HG03571 (cell line): ENCODE results near the gene STAU1.
"Not testable (repeated sequence)": the region's sequence is repeated elsewhere in the genome, so short reads cannot be mapped to it uniquely, and the experiment has no call there.

Source experiments
- ATAC-seq: cut with Tn5 transposase; IDR thresholded peaks from one replicate; pipeline ENCODE4 v1.9.1; 2021; ENCODE audit not compliant: unreplicated experiment

Gene STAU1, protein sequence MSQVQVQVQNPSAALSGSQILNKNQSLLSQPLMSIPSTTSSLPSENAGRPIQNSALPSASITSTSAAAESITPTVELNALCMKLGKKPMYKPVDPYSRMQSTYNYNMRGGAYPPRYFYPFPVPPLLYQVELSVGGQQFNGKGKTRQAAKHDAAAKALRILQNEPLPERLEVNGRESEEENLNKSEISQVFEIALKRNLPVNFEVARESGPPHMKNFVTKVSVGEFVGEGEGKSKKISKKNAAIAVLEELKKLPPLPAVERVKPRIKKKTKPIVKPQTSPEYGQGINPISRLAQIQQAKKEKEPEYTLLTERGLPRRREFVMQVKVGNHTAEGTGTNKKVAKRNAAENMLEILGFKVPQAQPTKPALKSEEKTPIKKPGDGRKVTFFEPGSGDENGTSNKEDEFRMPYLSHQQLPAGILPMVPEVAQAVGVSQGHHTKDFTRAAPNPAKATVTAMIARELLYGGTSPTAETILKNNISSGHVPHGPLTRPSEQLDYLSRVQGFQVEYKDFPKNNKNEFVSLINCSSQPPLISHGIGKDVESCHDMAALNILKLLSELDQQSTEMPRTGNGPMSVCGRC

DNA sequence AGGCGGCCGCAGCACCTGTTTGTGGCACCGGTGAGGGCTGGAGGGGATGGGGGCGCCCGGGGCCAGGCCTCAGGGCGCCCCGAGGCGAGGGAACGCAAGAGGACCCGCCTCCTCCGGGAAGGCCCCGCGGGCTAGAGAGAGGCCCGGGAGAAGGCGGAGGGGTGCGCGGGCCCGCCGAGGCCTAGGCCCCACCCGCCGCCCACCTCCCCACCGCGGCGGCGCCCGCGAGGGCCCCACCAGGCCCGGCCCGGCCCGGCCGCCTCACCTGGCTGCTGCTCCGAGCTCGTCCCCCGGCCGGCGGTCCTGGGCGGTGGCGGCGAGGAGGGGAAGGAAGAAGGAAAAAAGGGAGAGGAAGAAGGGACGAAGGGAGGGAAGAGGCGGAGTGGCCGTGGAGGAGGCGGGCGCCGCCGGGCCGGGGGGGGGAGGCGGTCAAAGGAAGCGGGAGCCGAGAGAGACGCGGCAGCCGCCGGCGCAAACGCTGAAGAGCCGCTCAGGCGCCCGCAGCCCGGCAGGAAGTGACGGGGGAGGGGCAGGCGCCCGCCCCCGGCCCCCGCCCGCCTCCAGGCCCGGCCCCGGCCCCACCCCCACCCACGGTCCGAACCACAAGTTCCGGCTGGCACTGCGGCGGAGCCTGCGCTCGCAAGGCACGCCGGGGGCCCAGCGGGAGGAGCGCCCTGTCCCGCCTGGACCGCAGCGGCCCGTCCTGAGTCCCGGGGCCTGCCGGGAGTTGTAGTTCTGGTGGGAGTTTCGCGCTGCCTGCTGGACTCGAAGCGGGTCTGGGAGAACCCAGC, at the start of gene STAU1:
TSS of gene STAU1 (minus strand) at position 484 of the 791 bp plus-strand sequence. CDS start 22,133 bp downstream, outside the sequence.
- peak; percentile 79 for ATAC-seq

DNA sequence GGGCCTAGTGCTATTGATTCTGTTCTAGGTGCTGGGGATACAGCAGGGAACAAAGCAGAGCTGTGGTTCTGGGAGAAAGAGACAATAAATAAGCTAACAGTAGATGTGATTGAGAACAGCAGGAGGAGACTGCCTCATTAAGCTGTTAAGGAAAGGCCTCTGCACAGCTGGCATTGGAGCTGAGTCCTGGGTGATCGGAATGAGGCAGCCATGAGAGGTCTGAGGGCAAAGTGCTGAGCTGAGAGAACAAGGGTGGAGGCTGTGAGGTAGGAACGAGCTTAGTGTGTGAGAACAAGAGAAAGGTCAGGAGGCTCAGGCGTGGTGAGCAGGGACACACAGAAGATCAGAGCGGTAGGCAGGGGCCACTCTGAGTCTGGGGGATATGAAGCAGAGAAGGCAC, 49.4 kb upstream of the STAU1 start:
- no peak for ATAC-seq

DNA sequence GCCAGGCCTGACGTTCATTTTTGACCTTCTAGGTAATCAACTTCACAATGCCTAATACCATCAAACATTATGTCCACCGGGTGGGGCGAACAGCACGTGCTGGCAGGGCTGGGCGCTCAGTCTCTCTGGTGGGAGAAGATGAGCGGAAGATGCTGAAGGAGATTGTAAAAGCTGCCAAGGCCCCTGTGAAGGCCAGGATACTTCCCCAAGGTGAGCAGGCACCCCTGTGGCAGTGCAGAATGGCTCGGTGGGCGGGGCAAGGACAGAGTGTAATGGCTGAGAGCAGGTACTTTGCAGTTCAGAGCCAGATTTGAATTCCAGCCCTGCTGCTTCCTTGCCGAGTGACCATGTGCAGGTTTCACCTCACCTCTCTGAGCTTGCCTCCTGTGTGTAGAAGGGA, 48.2 kb upstream of the STAU1 start:
- ATAC-seq, result no peak

DNA sequence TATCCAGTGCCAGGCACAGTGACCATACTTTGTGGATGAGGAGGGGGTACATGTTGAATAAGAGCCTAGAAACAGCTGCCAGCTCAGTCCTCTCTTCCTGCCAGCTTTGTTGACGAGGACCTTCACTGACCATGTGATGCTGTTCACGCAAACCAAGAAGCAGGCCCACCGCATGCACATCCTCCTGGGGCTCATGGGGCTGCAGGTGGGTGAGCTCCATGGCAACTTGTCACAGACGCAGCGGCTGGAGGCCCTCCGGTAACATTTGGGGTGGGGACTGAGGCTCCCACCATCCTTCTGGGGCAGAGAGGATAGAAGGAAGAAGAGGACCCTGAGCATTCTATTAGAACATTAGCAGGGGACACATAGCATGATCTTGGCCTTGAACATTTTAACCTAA, 46.7 kb upstream of the STAU1 start:
- ATAC-seq, result no peak

DNA sequence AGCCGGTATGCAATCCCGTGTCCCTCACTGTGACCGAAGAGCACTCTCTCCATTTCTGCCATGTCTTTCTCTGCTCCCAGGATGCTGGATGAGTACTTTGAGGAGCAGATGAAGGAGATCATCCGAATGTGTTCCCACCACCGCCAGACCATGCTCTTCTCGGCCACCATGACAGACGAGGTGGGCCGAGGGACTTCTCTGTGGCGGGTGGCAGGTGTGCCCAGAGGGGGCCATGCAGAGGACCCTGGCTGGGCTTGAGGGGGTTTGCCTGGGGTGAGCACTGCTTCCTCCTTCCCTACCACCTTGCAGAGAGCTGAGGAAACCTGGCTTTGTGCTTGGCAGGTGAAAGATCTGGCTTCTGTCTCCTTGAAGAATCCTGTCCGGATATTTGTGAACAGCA, 45.1 kb upstream of the STAU1 start:
- ATAC-seq, result no peak

DNA sequence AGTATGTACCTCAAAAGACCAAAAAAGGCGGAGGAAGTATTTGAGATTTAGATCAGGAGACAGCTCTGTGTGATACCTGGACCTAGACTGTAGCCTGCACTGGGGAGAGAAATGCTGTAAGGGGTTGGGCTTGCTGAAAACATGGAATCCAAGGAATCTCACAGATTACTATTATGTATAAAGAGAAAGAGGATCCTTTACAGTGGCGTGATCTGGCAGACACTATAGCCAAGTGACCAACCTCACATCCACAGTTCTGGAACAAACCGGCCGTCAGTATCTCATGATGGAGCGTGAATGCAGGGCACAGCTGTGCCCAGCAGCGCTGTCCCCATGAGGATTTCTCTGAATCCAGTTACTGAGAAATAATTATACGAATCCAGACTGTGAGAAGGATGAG, 43.3 kb upstream of the STAU1 start:
- ATAC-seq, result no peak

DNA sequence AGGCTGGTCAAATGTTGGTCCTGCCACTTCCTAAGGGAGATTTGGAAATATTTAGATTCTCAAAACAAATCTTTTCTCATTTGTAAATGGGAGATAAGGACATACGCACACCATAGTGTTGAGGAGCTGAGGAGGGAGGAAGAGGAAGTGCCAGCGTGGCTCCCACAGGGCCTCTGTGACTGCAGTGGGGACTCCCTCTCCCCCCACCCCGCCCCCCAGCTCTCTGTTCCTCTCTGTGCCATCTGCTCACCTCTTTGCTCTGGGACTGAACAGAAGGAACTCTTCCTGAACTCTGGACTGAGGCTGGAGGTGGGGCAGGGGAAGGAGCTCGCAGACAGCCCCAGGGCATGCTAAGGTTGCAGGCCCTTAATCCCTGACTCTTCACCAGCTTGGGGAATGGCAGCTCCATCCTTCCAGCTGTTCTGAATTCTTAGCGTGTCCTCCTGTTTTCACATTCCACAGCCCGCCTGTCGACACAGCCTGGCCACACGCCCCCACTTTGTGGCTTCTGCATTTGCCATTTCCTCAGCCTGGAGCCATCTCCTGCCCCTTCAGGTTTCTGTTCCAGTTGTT, 42.5 kb upstream of the STAU1 start:
- no peak for ATAC-seq

DNA sequence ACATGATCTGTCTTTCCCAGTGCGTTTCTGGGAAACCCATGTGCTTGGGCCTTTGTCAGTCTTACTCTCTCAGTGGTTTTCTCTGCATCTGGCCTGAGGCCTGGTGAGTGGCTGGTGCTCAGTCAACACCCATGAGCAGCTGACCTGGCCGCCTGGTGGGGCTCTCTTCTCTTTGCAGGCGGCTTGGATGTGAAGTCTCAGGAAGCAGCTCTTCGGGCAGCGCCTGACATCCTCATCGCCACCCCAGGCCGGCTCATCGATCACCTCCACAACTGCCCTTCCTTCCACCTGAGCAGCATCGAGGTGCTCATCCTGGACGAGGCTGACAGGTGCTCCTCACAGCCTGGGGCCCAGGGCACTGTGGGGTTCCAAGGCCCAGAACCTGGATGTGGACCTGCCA, 41.9 kb upstream of the STAU1 start:
- ATAC-seq, result no peak

DNA sequence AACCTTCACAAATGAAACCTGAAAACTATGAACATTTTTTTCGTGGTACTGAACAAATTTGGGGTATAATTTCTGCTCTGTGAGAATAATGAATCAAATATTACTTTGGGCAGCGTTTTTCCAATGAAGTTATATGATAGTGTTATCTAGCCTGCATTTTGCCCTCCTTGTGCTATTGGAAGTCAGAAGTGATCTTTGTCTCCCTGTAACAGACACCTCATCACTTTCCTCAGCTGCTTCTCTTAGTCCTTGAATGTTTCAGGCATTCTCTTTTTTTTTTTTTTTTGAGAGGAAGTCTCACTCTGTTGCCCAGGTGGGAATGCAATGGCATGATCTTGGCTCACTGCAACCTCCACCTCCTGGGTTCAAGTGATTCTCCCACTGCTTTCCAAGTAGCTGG, 41.2 kb upstream of the STAU1 start:
- no peak for ATAC-seq

DNA sequence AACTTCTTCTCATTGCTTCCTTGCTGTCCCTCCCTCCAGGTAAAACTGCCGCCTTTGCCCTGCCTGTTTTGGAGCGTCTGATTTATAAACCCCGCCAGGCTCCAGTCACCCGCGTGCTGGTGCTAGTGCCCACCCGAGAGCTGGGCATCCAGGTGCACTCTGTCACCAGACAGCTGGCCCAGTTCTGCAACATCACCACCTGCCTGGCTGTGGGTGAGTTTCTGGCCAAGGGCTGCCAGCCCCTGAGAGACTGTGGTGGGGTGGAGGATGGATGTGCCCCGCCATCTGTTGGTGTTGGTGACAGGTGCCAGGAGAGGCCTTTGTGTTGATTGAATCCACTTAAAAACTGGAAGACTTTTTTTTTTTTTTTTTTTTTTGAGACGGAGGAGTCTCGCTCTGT, 40.5 kb upstream of the STAU1 start:
- ATAC-seq, result no peak

DNA sequence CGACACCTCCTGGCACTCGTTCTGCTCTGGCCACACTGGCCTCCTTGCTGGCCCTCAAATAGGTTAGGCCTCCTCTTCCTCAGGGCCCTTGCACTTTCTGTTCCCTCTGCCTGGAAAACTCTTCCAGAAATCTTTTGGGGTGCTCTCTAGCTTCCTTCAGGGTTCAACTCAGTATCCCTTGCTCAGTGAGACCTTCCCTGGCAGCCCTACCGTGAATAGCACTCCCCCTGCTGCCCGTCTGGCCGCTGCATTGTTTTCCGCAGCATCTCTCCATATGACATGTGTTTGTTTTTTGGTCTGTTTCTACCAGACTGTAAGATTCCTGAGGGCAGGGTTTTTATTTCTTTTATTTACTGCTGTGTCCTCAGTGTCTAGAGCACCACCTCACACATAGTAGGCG, 37.8 kb upstream of the STAU1 start:
- no peak for ATAC-seq

DNA sequence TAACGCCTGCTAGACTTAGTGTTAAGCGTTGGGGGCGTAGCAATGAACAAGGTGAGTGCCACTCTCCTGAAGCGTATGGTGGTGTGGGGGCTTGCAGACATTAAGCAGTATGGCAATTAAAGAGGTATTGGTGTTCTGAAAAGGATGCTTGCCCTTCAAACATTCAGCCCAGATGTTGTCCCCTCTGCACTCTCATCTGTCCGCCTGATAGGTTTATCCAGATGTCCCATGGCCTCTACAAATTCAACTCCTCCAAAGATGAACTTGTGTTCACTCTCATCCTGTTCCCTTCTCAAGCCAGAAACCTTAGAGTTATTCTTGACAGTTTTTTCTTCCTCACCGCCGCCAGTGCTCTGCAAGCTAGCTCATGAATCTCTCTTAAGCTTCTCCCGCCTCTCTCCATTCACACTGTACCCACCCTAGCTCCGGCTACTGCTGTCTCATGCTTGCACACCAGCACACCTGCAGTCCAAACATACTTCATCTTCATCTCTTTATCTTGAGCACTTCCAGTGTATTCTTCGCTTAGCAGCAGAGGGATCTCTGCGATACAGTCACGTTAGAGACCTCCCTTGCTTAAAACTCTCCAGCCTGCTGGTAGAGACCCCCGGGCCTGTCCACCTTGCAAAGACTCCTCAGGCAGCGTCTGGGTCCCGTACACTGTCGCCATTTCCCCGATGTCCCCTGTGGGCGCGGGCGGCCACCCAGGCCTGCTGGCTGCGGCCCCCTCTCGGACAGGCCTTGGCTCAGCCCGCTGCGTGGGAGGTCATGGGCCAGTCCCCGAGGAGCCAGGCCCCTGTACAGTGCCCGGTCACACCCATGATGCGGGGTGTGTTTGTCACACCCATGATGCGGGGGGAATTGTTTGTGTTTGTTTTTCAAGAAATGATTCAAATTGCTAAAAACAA, 32.0 kb upstream of the STAU1 start:
- no peak for ATAC-seq

DNA sequence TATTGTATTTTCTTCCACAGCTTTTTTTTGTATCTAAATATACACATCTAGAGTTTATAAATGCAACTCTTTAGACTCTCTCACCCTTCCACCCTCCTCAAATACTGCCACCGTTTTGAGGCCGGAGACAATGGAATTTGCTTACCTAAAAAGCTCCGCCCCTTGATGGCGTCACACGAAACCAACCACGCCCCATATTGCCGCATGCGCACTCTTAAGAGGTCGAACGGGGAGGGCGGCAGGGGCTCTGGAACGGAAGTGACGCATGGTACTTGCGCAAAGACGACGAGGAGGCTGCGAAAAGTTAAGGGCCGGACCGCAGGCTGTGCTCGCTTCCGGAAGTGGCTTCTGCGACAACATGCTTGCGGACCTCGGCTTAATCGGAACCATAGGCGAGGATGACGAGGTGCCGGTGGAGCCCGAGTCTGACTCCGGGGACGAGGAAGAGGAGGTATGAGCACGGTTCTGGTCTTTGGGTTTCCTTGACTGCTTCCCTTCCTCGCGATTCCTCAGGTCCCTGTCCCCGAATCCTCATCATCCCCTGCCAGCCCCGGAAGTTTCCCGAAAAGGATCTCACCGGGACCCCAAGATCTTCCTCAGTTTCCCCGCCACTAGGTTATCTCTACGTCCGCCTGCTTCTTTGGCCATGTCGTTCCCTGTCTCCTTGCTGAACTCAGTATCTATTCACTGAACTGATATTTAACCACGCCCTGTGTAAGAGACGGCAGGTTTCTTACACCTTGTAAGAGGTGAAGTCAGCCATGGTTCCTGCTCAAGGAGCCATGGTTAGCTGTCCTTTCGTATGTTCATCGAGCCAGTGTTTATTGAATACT, 31.2 kb upstream of the STAU1 start, which contains the start of gene DDX27:
TSS of gene DDX27 (plus strand) at position 326 of the 833 bp plus-strand sequence. CDS start at position 359, 33 bp downstream.
- ATAC-seq, result peak; percentile 81

DNA sequence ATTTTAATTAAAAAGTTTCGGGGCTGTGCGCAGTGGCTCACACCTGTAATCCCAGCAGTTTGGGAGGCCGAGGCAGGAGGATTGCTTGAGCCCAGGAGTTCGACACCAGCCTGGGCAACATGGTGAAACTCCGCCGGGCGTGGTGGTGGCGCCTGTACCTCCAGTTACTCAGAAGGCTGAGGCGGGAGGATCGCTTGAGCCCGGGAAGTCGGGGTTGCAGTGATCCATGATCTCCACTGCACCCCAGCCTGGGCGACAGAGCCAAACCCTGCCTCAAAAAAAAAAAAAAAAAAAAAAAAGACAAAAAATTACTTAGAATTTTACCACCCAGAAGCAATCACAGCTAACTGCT, 30.6 kb upstream of the STAU1 start:
- ATAC-seq, result not testable (repeated sequence)

DNA sequence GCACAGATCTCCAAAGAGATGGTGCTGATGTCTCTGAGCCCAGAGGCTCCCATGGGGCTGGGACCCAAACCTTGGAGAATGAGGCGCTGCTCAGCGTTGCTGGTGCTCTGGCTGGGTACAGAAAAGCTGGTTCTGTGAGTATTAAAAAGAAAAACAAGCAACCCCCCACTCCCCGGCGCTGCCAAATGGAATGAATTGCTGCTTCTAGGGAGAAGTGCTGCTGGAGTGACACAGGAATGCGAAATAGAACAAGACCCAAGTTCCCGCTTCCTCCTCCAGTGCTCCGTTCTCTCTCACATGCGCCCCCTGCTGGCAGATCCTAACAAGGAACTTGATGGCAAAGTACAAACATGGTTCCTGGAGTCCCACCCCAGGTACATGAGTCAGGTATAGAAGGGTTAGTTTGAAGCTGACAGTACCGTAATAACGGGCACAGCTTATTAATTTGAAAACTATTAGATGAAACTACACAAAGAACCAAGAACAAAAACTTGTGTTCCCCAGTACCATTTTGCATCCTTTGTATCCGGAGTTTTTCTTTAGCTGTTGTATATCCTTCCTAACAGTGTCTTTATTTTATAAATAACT, 29.0 kb upstream of the STAU1 start:
- peak; percentile 35 for ATAC-seq

DNA sequence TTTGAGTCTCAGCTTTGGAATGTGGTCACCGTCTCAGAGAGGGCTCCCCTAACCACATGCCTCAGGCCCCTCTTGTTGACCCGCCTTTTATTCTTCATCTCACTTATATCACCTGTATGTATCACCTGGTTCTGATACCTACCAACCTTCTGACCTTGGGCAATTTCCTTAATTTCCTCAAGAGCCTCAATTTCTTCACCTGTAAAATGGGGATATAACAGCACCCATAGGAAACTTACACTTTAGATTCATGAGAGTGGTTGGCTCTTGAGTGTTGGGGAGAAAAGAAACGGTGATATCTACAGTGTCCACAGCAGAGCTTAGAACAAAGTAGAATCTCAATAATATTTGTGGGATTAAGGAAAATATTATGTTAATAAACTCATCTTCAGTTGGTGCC, 27.1 kb upstream of the STAU1 start:
- no peak for ATAC-seq

DNA sequence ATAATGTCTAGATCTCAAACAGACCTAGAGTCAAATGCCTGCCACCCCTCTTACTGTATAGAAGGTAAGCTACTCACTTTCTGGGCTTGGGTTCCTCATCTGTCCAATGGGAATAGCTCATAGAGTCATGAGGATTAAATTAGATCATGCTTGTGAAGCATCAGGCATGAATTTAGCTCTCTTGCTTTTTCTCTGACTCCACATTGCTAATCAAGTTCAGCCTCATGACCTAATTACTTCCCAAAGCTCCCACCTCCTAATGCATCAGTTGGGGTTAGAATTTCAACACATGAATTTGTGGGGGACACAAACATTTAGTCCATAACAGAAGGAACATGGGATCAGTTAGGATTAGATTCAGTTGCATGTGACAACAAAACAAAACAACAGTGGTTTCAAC, 26.4 kb upstream of the STAU1 start:
- ATAC-seq, result no peak

DNA sequence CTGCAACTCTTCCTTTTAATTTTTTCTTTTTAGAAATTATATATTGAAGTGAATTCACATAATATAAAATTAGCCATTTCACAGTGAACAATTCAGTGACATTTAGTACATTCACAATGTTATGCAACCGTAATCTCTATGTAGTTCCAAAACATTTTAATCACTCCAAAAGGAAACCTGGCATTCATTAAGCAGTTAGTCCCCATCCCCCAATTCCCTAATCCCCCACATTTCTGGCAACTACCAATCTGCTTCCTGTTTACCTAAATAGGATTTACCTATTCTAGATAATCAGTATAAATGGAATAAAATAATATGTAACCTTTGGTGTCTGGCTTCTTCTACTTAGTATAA, 22.6 kb upstream of the STAU1 start:
- no peak for ATAC-seq

DNA sequence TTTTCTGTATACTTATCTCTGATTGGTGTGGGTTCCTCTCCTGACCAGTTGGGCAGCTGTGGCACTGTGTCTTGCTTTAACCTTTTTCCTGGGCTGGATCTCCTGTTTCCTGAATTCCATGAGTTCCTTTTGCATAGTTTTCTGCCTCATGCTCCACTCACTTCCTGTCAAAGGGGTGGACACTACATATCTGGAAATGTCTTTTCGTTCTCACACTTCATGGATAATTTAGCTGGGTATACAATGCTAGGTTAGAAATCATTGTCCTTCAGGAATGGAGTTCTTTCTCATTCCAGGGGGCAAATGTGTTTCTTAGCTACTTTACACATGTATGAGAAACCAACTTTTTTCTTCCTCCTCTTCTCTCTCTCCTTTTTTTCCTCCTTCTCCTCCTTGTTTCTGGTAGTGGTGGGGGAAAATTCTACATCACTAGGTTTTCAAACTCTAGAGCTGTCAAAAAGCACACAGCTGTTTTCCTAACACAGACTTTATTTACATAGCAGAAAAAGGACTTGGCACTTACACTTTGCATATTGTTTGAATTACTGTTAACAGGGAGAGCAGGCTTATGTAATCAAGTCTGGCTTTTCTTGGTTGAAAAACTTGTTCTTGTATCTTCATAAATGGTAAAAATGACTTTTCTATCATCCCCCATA, 22.1 kb upstream of the STAU1 start:
- no peak for ATAC-seq
